IMR-90 (cell line): ENCODE measurements around the gene TEKT1.

Source experiments
- BHLHE40 ChIP-seq: fragments of 150-350 bp; IDR thresholded peaks from 2 replicates; pipeline ENCODE4 v1.6.1; 2016; ENCODE audit warnings: mild to moderate bottlenecking, low read depth, low read length
- CEBPB ChIP-seq: IDR thresholded peaks from 2 replicates; pipeline ENCODE4 v1.6.1; 2012; ENCODE audit warnings: low read depth, low read length, improper control_type of control experiment
- ELK1 ChIP-seq: fragments of 150-350 bp; IDR thresholded peaks from 2 replicates; pipeline ENCODE4 v1.6.1; 2016; ENCODE audit warnings: low read depth, mild to moderate bottlenecking, low read length, moderate library complexity, borderline replicate concordance
- FOS ChIP-seq: fragments of 150-350 bp; IDR thresholded peaks from 2 replicates; pipeline ENCODE4 v1.6.1; 2016; ENCODE audit warnings: low read depth, low read length
- MAFK ChIP-seq: IDR thresholded peaks from 2 replicates; pipeline ENCODE4 v1.6.1; 2012; ENCODE audit warnings: low read depth, low read length, improper control_type of control experiment
- MAZ ChIP-seq: IDR thresholded peaks from 2 replicates; pipeline ENCODE4 v1.6.1; 2012; ENCODE audit warnings: low read depth, mild to moderate bottlenecking, low read length, improper control_type of control experiment, moderate library complexity, borderline replicate concordance
- POLR2A ChIP-seq: IDR thresholded peaks from 2 replicates; pipeline ENCODE4 v1.6.1; 2012; ENCODE audit warnings: mild to moderate bottlenecking, low read depth, low read length
- RCOR1 ChIP-seq: IDR thresholded peaks from 2 replicates; pipeline ENCODE4 v1.6.1; 2012; ENCODE audit warnings: mild to moderate bottlenecking, low read length, improper control_type of control experiment; ENCODE audit not compliant: insufficient replicate concordance
- RFX5 ChIP-seq: IDR thresholded peaks from 2 replicates; pipeline ENCODE4 v1.8.0; 2012; ENCODE audit warnings: low read depth, mild to moderate bottlenecking, low read length, moderate library complexity
- TF ChIP-seq, protein P1 (sequence below): conservative IDR thresholded peaks from 2 replicates; pipeline ENCODE4 v1.5.1; 2012; ENCODE audit warnings: mild to moderate bottlenecking, low read depth, low read length, improper control_type of control experiment

GRCh38 chr17:6853764-6854442 is 22.4 kb upstream of the TEKT1 start:
- TF ChIP-seq, protein P1, sequence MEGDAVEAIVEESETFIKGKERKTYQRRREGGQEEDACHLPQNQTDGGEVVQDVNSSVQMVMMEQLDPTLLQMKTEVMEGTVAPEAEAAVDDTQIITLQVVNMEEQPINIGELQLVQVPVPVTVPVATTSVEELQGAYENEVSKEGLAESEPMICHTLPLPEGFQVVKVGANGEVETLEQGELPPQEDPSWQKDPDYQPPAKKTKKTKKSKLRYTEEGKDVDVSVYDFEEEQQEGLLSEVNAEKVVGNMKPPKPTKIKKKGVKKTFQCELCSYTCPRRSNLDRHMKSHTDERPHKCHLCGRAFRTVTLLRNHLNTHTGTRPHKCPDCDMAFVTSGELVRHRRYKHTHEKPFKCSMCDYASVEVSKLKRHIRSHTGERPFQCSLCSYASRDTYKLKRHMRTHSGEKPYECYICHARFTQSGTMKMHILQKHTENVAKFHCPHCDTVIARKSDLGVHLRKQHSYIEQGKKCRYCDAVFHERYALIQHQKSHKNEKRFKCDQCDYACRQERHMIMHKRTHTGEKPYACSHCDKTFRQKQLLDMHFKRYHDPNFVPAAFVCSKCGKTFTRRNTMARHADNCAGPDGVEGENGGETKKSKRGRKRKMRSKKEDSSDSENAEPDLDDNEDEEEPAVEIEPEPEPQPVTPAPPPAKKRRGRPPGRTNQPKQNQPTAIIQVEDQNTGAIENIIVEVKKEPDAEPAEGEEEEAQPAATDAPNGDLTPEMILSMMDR, result no peak
- no peak for TF ChIP-seq POLR2A
- no peak for TF ChIP-seq ELK1
- no peak for TF ChIP-seq MAFK
- no peak for TF ChIP-seq CEBPB
- TF ChIP-seq FOS, result no peak
- TF ChIP-seq RCOR1, result no peak
- TF ChIP-seq BHLHE40, result no peak
- no peak for TF ChIP-seq RFX5
- TF ChIP-seq MAZ, result no peak
